ENCODE measurements around the gene MT1E. TPM values are rescaled to one million over a fixed set of nuclear protein-coding genes. Genes with fewer than 3 reads are reported as not detected.
"Not testable (repeated sequence)": the region's sequence is repeated elsewhere in the genome, so short reads cannot be mapped to it uniquely, and the experiment has no call there.

Gene MT1E
- total RNA-seq, 2 experiments from 2014 or later = 4.4 to 4.8 TPM

GRCh38 chr16:56669840-56670619 lies 44.4 kb downstream of the MT1E start:
- Mint-ChIP-seq H3K36me3 (peaks cover 2% of the 10 kb centered on the region), H3K27me3 (peaks cover 51% of the 10 kb centered on the region), H3K9me3 (no peaks in the 10 kb centered on the region), H3K27ac (no peak overlapping the region), H3K4me3 (no peak overlapping the region), H3K4me1 (ENCODE audit: low read depth) (peaks cover 17% of the 10 kb centered on the region)
- intact Hi-C loops (cut with micrococcal nuclease) = no loop called here
- CTCF ChIA-PET = interaction anchor here (0.6 to 1.3 kb wide), 3 partner anchors 17 to 70 kb away, joined by 3 to 4 read pairs (median 3); no protein-coding TSS in a partner anchor
- DNase-seq = no peak
- POLR2A ChIA-PET = interaction anchor here (1.0 kb wide), 1 partner anchor 12 kb away, joined by 3 read pairs; the partner anchor contains the start of gene MT1X

- POLR2A ChIA-PET = no interaction called here
- Mint-ChIP-seq H3K27ac (no peak overlapping the region), H3K4me1 (ENCODE audit: low read depth) (peaks cover 21% of the 10 kb centered on the region), H3K27me3 (peaks cover 54% of the 10 kb centered on the region), H3K4me3 (no peak overlapping the region), H3K36me3 (peaks cover 2% of the 10 kb centered on the region), H3K9me3 (no peaks in the 10 kb centered on the region)
- CTCF ChIA-PET = interaction anchor here (0.9 kb wide), 1 partner anchor 27 kb away, joined by 3 read pairs; no protein-coding TSS in a partner anchor
- intact Hi-C loops (cut with micrococcal nuclease) = no loop called here
- no peak for DNase-seq
These were observed 45.0 kb downstream of the MT1E start for GRCh38 chr16:56670620-56670934.

- H3K9me3 Mint-ChIP-seq; H3K4me3 Mint-ChIP-seq; intact Hi-C loops (cut with micrococcal nuclease); DNase-seq; POLR2A ChIA-PET; H3K27ac Mint-ChIP-seq; H3K36me3 Mint-ChIP-seq: not testable (repeated sequence)
- H3K27me3 Mint-ChIP-seq = peaks cover 54% of the 10 kb centered on the region
- H3K4me1 Mint-ChIP-seq (ENCODE audit: low read depth) = peaks cover 26% of the 10 kb centered on the region
- CTCF ChIA-PET = interaction anchor here (2.9 kb wide), 1 partner anchor 30 kb away, joined by 13 read pairs; no protein-coding TSS in a partner anchor
These were observed 46.1 kb downstream of the MT1E start for GRCh38 chr16:56671691-56672090.

- intact Hi-C loops (cut with micrococcal nuclease); H3K9me3 Mint-ChIP-seq; H3K36me3 Mint-ChIP-seq; H3K4me3 Mint-ChIP-seq; H3K27ac Mint-ChIP-seq; DNase-seq; POLR2A ChIA-PET: not testable (repeated sequence)
- CTCF ChIA-PET = interaction anchor here (1.8 to 2.9 kb wide), 2 partner anchors 30 to 95 kb away, joined by 5 to 13 read pairs; no protein-coding TSS in a partner anchor
- Mint-ChIP-seq H3K4me1 (ENCODE audit: low read depth) (peaks cover 26% of the 10 kb centered on the region), H3K27me3 (peaks cover 54% of the 10 kb centered on the region)
These were observed 46.6 kb downstream of the MT1E start for GRCh38 chr16:56672171-56672570.

- DNase-seq = no peak
- peaks cover 47% of the 10 kb centered on the region for H3K27me3 Mint-ChIP-seq
- POLR2A ChIA-PET = no interaction called here
- H3K9me3 Mint-ChIP-seq = no peaks in the 10 kb centered on the region
- H3K27ac Mint-ChIP-seq = no peak overlapping the region
- H3K4me1 Mint-ChIP-seq (ENCODE audit: low read depth) = peaks cover 24% of the 10 kb centered on the region
- CTCF ChIA-PET = interaction anchor here (1.2 to 2.9 kb wide), 3 partner anchors 10 to 96 kb away, joined by 4 to 13 read pairs (median 5); no protein-coding TSS in a partner anchor
- H3K36me3 Mint-ChIP-seq = no peaks in the 10 kb centered on the region
- intact Hi-C loops (cut with micrococcal nuclease) = no loop called here
- no peak overlapping the region for H3K4me3 Mint-ChIP-seq
These were observed 47.4 kb downstream of the MT1E start for GRCh38 chr16:56672761-56673536.

GRCh38 chr16:56673921-56674320 lies 48.3 kb downstream of the MT1E start:
- H3K27ac Mint-ChIP-seq = no peak overlapping the region
- CTCF ChIA-PET = interaction anchor here (1.2 to 2.9 kb wide), 3 partner anchors 11 to 97 kb away, joined by 4 to 13 read pairs (median 5); no protein-coding TSS in a partner anchor
- H3K4me1 Mint-ChIP-seq (ENCODE audit: low read depth) = peaks cover 18% of the 10 kb centered on the region
- H3K9me3 Mint-ChIP-seq = no peaks in the 10 kb centered on the region
- intact Hi-C loops (cut with micrococcal nuclease) = loop anchor here (1.0 to 2.0 kb wide), 2 partner anchors 17 to 28 kb away; partner anchors contain the start of gene MT1F
- no peaks in the 10 kb centered on the region for H3K36me3 Mint-ChIP-seq
- H3K27me3 Mint-ChIP-seq = peaks cover 39% of the 10 kb centered on the region
- POLR2A ChIA-PET = interaction anchor here (0.6 kb wide), 1 partner anchor 76 kb away, joined by 3 read pairs; no protein-coding TSS in a partner anchor
- no peak overlapping the region for H3K4me3 Mint-ChIP-seq
- DNase-seq = peak; percentile 50

- H3K27ac Mint-ChIP-seq, H3K4me3 Mint-ChIP-seq, CTCF ChIA-PET, DNase-seq, H3K9me3 Mint-ChIP-seq, H3K36me3 Mint-ChIP-seq: not testable (repeated sequence)
- intact Hi-C loops (cut with micrococcal nuclease) = loop anchor here (1.0 to 2.0 kb wide), 2 partner anchors 18 to 28 kb away; partner anchors contain the start of gene MT1F
- H3K27me3 Mint-ChIP-seq = peaks cover 32% of the 10 kb centered on the region
- peaks cover 13% of the 10 kb centered on the region for H3K4me1 Mint-ChIP-seq (ENCODE audit: low read depth)
- POLR2A ChIA-PET = interaction anchor here (0.6 kb wide), 1 partner anchor 76 kb away, joined by 3 read pairs; no protein-coding TSS in a partner anchor
These were observed 49.0 kb downstream of the MT1E start for GRCh38 chr16:56674570-56674969.

GRCh38 chr16:56675685-56676210 lies 50.2 kb downstream of the MT1E start:
- intact Hi-C loops (cut with micrococcal nuclease) = loop anchor here (2.0 kb wide), 1 partner anchor 19 kb away; the partner anchor contains the start of gene MT1F
- CTCF ChIA-PET = interaction anchor here (2.1 kb wide), 1 partner anchor 26 kb away, joined by 8 read pairs; no protein-coding TSS in a partner anchor
- H3K4me3 Mint-ChIP-seq = peak overlapping the region; percentile 56
- peak; percentile 73 for DNase-seq
- POLR2A ChIA-PET = interaction anchor here (1.0 kb wide), 1 partner anchor 11 kb away, joined by 3 read pairs; no protein-coding TSS in a partner anchor
- H3K27me3 Mint-ChIP-seq = peaks cover 22% of the 10 kb centered on the region
- no peaks in the 10 kb centered on the region for H3K36me3 Mint-ChIP-seq
- H3K4me1 Mint-ChIP-seq (ENCODE audit: low read depth) = peaks cover 9% of the 10 kb centered on the region
- H3K9me3 Mint-ChIP-seq = no peaks in the 10 kb centered on the region
- H3K27ac Mint-ChIP-seq = no peak overlapping the region

Other genes with a start within 250 kb of the MT1E start
- gene AMFR, start 200.2 kb upstream of the MT1E start, total RNA-seq = 10 to 100 TPM; 42.0 to 45.4 TPM
- gene NUDT21, start 174.4 kb upstream of the MT1E start, total RNA-seq = 100 to 1,000 TPM; 352 to 361 TPM
- gene OGFOD1, start 174.2 kb upstream of the MT1E start, total RNA-seq = 10 to 100 TPM; 63.0 to 66.4 TPM
- gene BBS2, start 105.8 kb upstream of the MT1E start, total RNA-seq = 10 to 100 TPM; 21.5 to 22.6 TPM
- gene MT4, start 60.7 kb upstream of the MT1E start, total RNA-seq = not detected
- gene MT3, start 36.3 kb upstream of the MT1E start, total RNA-seq = 1 to 10 TPM; 3.1 to 3.9 TPM
- 100 to 1,000 TPM; 102 to 105 TPM for gene MT2A, start 17.2 kb upstream of the MT1E start, total RNA-seq
- not detected for gene MT1M, start 6.9 kb downstream of the MT1E start, total RNA-seq
- under 1 TPM in 1 of 2 experiments, not detected in 1; 0.94 TPM for gene MT1A, start 12.9 kb downstream of the MT1E start, total RNA-seq
- gene MT1B, start 26.1 kb downstream of the MT1E start, total RNA-seq = not detected
- gene MT1F, start 32.2 kb downstream of the MT1E start, total RNA-seq = 1 to 10 TPM; 8.5 to 9.2 TPM
- 1 to 10 TPM; 5.0 to 5.8 TPM for gene MT1G, start 42.3 kb downstream of the MT1E start, total RNA-seq
- gene MT1H, start 44.0 kb downstream of the MT1E start, total RNA-seq = under 1 TPM in 1 of 2 experiments, not detected in 1; 0.70 TPM
- gene MT1X, start 56.7 kb downstream of the MT1E start, total RNA-seq = 10 to 100 TPM; 31.9 to 38.1 TPM
- 100 to 1,000 TPM; 131 to 133 TPM for gene NUP93, start 104.3 kb downstream of the MT1E start, total RNA-seq
- gene SLC12A3, start 239.4 kb downstream of the MT1E start, total RNA-seq = not detected